ENCODE measurements around the gene RBM6. TPM values are rescaled to one million over a fixed set of nuclear protein-coding genes. Genes with fewer than 3 reads are reported as not detected.

The RBM6 gene
- total and polyA plus RNA-seq, 2 of the 4 experiments (the other 2 are of a cell fraction): 38.5 to 64.6 TPM

DNA sequence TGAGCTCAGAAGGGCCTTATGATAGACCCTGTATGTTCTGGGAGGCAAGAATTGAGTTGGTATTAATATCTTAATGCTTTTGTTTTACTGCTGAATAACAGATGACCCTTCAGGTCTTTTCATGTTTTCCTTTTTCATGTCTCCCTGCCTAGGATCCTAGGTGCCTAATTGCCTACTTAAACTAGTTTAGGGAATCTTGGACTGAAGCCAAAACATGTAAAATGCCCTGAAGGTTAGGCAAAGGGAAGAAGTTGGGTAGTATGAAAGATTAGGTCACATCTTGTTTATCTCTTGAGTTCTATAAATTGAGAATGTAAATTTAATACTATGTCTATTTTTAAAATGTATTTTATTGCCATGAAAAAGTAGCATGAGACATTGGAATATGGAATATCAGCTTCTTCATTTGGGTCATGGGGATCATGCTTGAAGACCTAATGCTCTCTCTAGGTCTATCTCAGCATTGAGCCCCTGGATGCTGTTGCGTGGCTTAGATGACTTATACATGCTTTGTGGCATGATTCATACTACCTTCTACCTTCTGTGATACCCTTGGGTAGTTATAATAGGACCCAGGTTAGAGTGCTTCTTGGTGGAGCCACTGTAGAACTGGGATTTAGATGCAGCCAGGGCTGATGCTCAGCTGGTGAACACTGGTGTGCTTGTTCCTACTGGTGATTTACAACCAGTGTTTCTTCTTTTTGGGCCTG, 26.4 kb downstream of the RBM6 start:
- H2AK5ac ChIP-seq (ENCODE audit: low read depth, low read length): no peak overlapping the region
- dilution Hi-C loops (cut with HindIII; ENCODE audit: low sequenced_read_pairs, unreplicated experiment): no loop called here
- POLR2A ChIA-PET (ENCODE audit: unreplicated experiment): no interaction called here
- no peak overlapping the region for H3K9ac ChIP-seq (ENCODE audit: low read depth, low read length)
- no peak for TF ChIP-seq POLR2A (IDR thresholded peaks at IDR 0.05; ENCODE audit: low read depth, low read length)
- no peak for TF ChIP-seq FOS (IDR thresholded peaks at IDR 0.05; ENCODE audit: low read depth, low read length)
- TF ChIP-seq NFE2L2 (IDR thresholded peaks at IDR 0.05; ENCODE audit: low read depth, low read length): no peak
- TF ChIP-seq, protein P1, sequence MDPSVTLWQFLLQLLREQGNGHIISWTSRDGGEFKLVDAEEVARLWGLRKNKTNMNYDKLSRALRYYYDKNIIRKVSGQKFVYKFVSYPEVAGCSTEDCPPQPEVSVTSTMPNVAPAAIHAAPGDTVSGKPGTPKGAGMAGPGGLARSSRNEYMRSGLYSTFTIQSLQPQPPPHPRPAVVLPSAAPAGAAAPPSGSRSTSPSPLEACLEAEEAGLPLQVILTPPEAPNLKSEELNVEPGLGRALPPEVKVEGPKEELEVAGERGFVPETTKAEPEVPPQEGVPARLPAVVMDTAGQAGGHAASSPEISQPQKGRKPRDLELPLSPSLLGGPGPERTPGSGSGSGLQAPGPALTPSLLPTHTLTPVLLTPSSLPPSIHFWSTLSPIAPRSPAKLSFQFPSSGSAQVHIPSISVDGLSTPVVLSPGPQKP (IDR thresholded peaks at IDR 0.05; ENCODE audit: borderline replicate concordance, low read depth, low read length): no peak
- TF ChIP-seq, protein P2, sequence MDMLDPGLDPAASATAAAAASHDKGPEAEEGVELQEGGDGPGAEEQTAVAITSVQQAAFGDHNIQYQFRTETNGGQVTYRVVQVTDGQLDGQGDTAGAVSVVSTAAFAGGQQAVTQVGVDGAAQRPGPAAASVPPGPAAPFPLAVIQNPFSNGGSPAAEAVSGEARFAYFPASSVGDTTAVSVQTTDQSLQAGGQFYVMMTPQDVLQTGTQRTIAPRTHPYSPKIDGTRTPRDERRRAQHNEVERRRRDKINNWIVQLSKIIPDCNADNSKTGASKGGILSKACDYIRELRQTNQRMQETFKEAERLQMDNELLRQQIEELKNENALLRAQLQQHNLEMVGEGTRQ (IDR thresholded peaks at IDR 0.05; ENCODE audit: low read depth, low read length): no peak
- TF ChIP-seq MAFK (IDR thresholded peaks at IDR 0.05; ENCODE audit: low read depth, low read length): no peak
- TF ChIP-seq SMC3 (IDR thresholded peaks at IDR 0.05; ENCODE audit: low read depth, low read length): no peak
- TF ChIP-seq, protein P3, sequence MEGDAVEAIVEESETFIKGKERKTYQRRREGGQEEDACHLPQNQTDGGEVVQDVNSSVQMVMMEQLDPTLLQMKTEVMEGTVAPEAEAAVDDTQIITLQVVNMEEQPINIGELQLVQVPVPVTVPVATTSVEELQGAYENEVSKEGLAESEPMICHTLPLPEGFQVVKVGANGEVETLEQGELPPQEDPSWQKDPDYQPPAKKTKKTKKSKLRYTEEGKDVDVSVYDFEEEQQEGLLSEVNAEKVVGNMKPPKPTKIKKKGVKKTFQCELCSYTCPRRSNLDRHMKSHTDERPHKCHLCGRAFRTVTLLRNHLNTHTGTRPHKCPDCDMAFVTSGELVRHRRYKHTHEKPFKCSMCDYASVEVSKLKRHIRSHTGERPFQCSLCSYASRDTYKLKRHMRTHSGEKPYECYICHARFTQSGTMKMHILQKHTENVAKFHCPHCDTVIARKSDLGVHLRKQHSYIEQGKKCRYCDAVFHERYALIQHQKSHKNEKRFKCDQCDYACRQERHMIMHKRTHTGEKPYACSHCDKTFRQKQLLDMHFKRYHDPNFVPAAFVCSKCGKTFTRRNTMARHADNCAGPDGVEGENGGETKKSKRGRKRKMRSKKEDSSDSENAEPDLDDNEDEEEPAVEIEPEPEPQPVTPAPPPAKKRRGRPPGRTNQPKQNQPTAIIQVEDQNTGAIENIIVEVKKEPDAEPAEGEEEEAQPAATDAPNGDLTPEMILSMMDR (conservative IDR thresholded peaks at IDR 0.05; ENCODE audit: low read depth, low read length): no peak
- TF ChIP-seq MAZ (IDR thresholded peaks at IDR 0.05; ENCODE audit: borderline replicate concordance, low read depth, low read length): no peak
- no peak for TF ChIP-seq RCOR1 (IDR thresholded peaks at IDR 0.05; ENCODE audit: insufficient replicate concordance, low read length)
- no peak for TF ChIP-seq CEBPB (IDR thresholded peaks at IDR 0.05; ENCODE audit: low read depth, low read length)
- TF ChIP-seq BHLHE40 (IDR thresholded peaks at IDR 0.05; ENCODE audit: low read depth, low read length): no peak
- no peak for TF ChIP-seq MXI1 (IDR thresholded peaks at IDR 0.05; ENCODE audit: borderline replicate concordance, low read depth, low read length)
- no peak for TF ChIP-seq CHD1 (IDR thresholded peaks at IDR 0.05; ENCODE audit: low read depth, low read length)
- TF ChIP-seq RAD21 (IDR thresholded peaks at IDR 0.05; ENCODE audit: low read length): no peak
- no peak for TF ChIP-seq RFX5 (IDR thresholded peaks at IDR 0.05; ENCODE audit: low read depth, low read length)
- no CpG with 5 or more reads among the region's 1 CpG for WGBS, 2 experiments (ENCODE audit: extremely low coverage in 2 of 2, insufficient read length in 1 of 2)
- H4K20me1 ChIP-seq (ENCODE audit: insufficient read depth, low read length): peaks cover 15% of the 10 kb centered on the region; the same call in 1 of the 2 replicates
- no peak overlapping the region; the same call in 1 of the 2 replicates for H3K23ac ChIP-seq (ENCODE audit: low read depth, low read length)
- H3K36me3 ChIP-seq (ENCODE audit: control insufficient read depth, insufficient read depth, low read length): peaks cover 4% of the 10 kb centered on the region
- H4K8ac ChIP-seq (ENCODE audit: low read depth in 2 of 2, low read length in 2 of 2): no peak overlapping the region
- H2BK15ac ChIP-seq (ENCODE audit: low read depth, low read length): no peak overlapping the region
- peaks cover 9% of the 10 kb centered on the region for H3K9me1 ChIP-seq (ENCODE audit: insufficient read depth, low read length)
- no peak overlapping the region for H2AK9ac ChIP-seq (replicated peaks; ENCODE audit: low read depth, low read length, poor library complexity)
- CTCF ChIA-PET: interaction anchor here (0.5 kb wide), 1 partner anchor 113 kb away, joined by 3 read pairs; no protein-coding TSS in a partner anchor
- DNase-seq: no peak
- H2BK20ac ChIP-seq (ENCODE audit: low read depth, low read length): no peak overlapping the region
- H3K4ac ChIP-seq (ENCODE audit: low read depth, low read length): no peak overlapping the region
- ATAC-seq (ENCODE audit: low read depth): no peak; the same call in 1 of the 2 replicates
- no peak overlapping the region for H3K4me2 ChIP-seq (ENCODE audit: low read depth, low read length)
- peak overlapping the region; percentile 5 for H2BK5ac ChIP-seq (ENCODE audit: low read depth, low read length, poor library complexity, severe bottlenecking)
- H4K91ac ChIP-seq (ENCODE audit: insufficient read depth, low read depth, low read length): no peak overlapping the region
- H3K27me3 ChIP-seq (ENCODE audit: control insufficient read depth, insufficient read depth, low read length): no peaks in the 10 kb centered on the region
- no peak overlapping the region for H3K56ac ChIP-seq (ENCODE audit: extremely low read depth, insufficient read depth, low read length)
- H3K4me3 ChIP-seq (ENCODE audit: insufficient read depth, low read depth, low read length): no peak overlapping the region
- H2AFZ ChIP-seq (replicated peaks; ENCODE audit: low read length, poor library complexity): no peak overlapping the region
- intact Hi-C loops (cut with micrococcal nuclease): no loop called here
- in situ Hi-C loops (cut with MboI; ENCODE audit: low sequenced_read_pairs): no loop called here
- no peak overlapping the region for H3K18ac ChIP-seq (ENCODE audit: low read depth, low read length)
- peaks cover 19 to 57% of the 10 kb centered on the region in 2 experiments for H3K79me1 ChIP-seq (ENCODE audit: low read depth in 1 of 2, low read length in 2 of 2)
- H3K4me1 ChIP-seq (ENCODE audit: control insufficient read depth, insufficient read depth, low read length): peaks cover 15% of the 10 kb centered on the region
- H3K9me3 ChIP-seq (ENCODE audit: control insufficient read depth, insufficient read depth, low read length): no peaks in the 10 kb centered on the region
- no peak overlapping the region for H4K5ac ChIP-seq (ENCODE audit: low read depth, low read length)
- H3K14ac ChIP-seq (replicated peaks; ENCODE audit: low read depth, low read length): no peak overlapping the region; the same call in 1 of the 2 replicates
- no TSS peak for BruUV-seq (replicated peaks)
- no peak overlapping the region for H2BK120ac ChIP-seq (ENCODE audit: low read depth, low read length)
- H3K27ac ChIP-seq (ENCODE audit: insufficient read depth, low read length): no peak overlapping the region
